Left ventricle myocardium superior (tissue), 1 donor: ENCODE data around the gene SRL. TPM values are rescaled to one million over a fixed set of nuclear protein-coding genes. Genes with fewer than 3 reads are reported as not detected.
"Not testable (repeated sequence)": the region's sequence is repeated elsewhere in the genome, so short reads cannot be mapped to it uniquely, and the experiment has no call there.

ENCODE experiments used
- ATAC-seq: fragments of 200-7000 bp; cut with Tn5 transposase; one replicate; pipeline ENCODE4 v1.9.1; 2020; ENCODE audit warnings: mild to moderate bottlenecking, moderate library complexity
- DNase-seq: peaks from one replicate; pipeline ENCODE4 v3.0.0-alpha.2; 2020
- intact Hi-C: fragments of 100-400 bp; cut with micrococcal nuclease; formaldehyde crosslinking; loops from one replicate; pipeline ENCODE4 v1.11.0; 2022
- total RNA-seq: library from RNA; stranded (reverse); fragmentation: NEBNext Ultra II Directional; extraction: Animal tissue kit (Norgen Biotek cat#: 25700); gene quantifications from one replicate; pipeline ENCODE4 v1.2.1, GENCODE V29; 2021
- donor health status: DM: no; HTN: yes; CAD: no; lungs with severe emphysema.

The SRL gene
- total RNA-seq, 1 donor from 2014 or later = 426 TPM

- intact Hi-C loops = no loop called here
- peak; percentile 96 for DNase-seq
- ATAC-seq = peak; percentile 97
Observed at GRCh38 chr16:4183237-4184037, 58.4 kb downstream of the SRL start.

GRCh38 chr16:4182581-4183236 is 59.2 kb downstream of the SRL start:
- intact Hi-C loops = no loop called here
- DNase-seq (no peak), ATAC-seq (no peak)

GRCh38 chr16:4180511-4180910 is 61.4 kb downstream of the SRL start:
- intact Hi-C loops = no loop called here
- no peak for ATAC-seq
- DNase-seq = no peak

GRCh38 chr16:4179763-4180260 is 62.1 kb downstream of the SRL start:
- intact Hi-C loops = no loop called here
- ATAC-seq (no peak), DNase-seq (no peak)

- intact Hi-C loops = no loop called here
- ATAC-seq = no peak
- DNase-seq = no peak
Observed at GRCh38 chr16:4179020-4179419, 62.9 kb downstream of the SRL start.

GRCh38 chr16:4178468-4179010 is 63.3 kb downstream of the SRL start:
- DNase-seq (no peak), ATAC-seq (no peak)
- intact Hi-C loops = no loop called here

GRCh38 chr16:4176906-4177417 is 64.9 kb downstream of the SRL start:
- intact Hi-C loops = no loop called here
- no peak for DNase-seq
- no peak for ATAC-seq

GRCh38 chr16:4175849-4176248 is 66.0 kb downstream of the SRL start:
- DNase-seq = no peak
- intact Hi-C loops = no loop called here
- ATAC-seq = no peak

GRCh38 chr16:4172070-4172469 is 69.8 kb downstream of the SRL start:
- ATAC-seq = no peak
- no peak for DNase-seq
- intact Hi-C loops = no loop called here

- ATAC-seq = no peak
- no peak for DNase-seq
- intact Hi-C loops = no loop called here
Observed at GRCh38 chr16:4169415-4169814, 72.5 kb downstream of the SRL start.

GRCh38 chr16:4166821-4167220 is 75.1 kb downstream of the SRL start:
- intact Hi-C loops = no loop called here

GRCh38 chr16:4160658-4161430 is 81.0 kb downstream of the SRL start:
- DNase-seq (no peak), ATAC-seq (no peak)
- intact Hi-C loops = no loop called here

More at GRCh38 chr16:4166821-4167220, 75.1 kb downstream of the SRL start:
- ATAC-seq (no peak), DNase-seq (no peak)

GRCh38 chr16:4159726-4160125 is 82.2 kb downstream of the SRL start:
- no peak for DNase-seq
- no peak for ATAC-seq
- intact Hi-C loops = no loop called here

GRCh38 chr16:4158143-4159093 is 83.5 kb downstream of the SRL start:
- intact Hi-C loops = no loop called here
- ATAC-seq = no peak
- no peak for DNase-seq

- ATAC-seq (no peak), DNase-seq (no peak)
- intact Hi-C loops = no loop called here
Observed at GRCh38 chr16:4157376-4157825, 84.5 kb downstream of the SRL start.

GRCh38 chr16:4156503-4156902 is 85.4 kb downstream of the SRL start:
- DNase-seq, intact Hi-C loops, ATAC-seq: not testable (repeated sequence)

GRCh38 chr16:4153364-4153763 is 88.5 kb downstream of the SRL start:
- ATAC-seq, intact Hi-C loops, DNase-seq: not testable (repeated sequence)

- no peak for ATAC-seq
- intact Hi-C loops = no loop called here
- DNase-seq = no peak
Observed at GRCh38 chr16:4152267-4152666, 89.6 kb downstream of the SRL start.
